ENCODE data around the gene LRRC49. TPM values are rescaled to one million over a fixed set of nuclear protein-coding genes. Genes with fewer than 3 reads are reported as not detected.
A peak's percentile ranks its signal among the peaks of the same experiment; 100 is the strongest.

Gene LRRC49
- total RNA-seq, 1 donor from 2014 or later: 4.7 TPM

DNA sequence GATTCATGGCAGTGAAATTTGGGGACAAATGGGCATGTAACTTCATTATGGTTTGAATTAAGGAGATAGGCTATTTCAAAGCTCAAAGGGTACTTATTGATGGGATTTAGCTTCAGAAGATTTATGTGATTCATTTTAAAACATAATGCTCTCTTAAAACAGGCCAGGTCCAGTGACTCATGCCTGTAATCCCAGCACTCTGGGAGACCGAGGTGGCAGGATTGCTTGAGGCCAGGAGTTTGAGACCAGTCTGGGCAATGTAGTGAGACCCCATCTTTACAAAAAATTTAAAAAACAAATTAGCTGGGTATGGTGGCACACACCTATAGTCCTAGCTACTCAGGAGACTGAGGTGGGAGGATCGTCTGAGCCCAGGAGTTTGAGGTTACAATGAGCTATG, 11.8 kb upstream of the LRRC49 start:
- H3K27me3 ChIP-seq (ENCODE audit: control insufficient read depth, insufficient read depth, low read length): no peaks in the 10 kb centered on the region
- TF ChIP-seq, protein P1, sequence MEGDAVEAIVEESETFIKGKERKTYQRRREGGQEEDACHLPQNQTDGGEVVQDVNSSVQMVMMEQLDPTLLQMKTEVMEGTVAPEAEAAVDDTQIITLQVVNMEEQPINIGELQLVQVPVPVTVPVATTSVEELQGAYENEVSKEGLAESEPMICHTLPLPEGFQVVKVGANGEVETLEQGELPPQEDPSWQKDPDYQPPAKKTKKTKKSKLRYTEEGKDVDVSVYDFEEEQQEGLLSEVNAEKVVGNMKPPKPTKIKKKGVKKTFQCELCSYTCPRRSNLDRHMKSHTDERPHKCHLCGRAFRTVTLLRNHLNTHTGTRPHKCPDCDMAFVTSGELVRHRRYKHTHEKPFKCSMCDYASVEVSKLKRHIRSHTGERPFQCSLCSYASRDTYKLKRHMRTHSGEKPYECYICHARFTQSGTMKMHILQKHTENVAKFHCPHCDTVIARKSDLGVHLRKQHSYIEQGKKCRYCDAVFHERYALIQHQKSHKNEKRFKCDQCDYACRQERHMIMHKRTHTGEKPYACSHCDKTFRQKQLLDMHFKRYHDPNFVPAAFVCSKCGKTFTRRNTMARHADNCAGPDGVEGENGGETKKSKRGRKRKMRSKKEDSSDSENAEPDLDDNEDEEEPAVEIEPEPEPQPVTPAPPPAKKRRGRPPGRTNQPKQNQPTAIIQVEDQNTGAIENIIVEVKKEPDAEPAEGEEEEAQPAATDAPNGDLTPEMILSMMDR (IDR thresholded peaks at IDR 0.05; ENCODE audit: insufficient read depth, low read length, severe bottlenecking): no peak
- no peaks in the 10 kb centered on the region for H3K36me3 ChIP-seq (ENCODE audit: control insufficient read depth, insufficient read depth, low read length)
- no peak overlapping the region for H3K4me3 ChIP-seq (ENCODE audit: low read depth, low read length)
- DNase-seq (ENCODE audit: low read depth) (no peak), FAIRE-seq (no peak)

DNA sequence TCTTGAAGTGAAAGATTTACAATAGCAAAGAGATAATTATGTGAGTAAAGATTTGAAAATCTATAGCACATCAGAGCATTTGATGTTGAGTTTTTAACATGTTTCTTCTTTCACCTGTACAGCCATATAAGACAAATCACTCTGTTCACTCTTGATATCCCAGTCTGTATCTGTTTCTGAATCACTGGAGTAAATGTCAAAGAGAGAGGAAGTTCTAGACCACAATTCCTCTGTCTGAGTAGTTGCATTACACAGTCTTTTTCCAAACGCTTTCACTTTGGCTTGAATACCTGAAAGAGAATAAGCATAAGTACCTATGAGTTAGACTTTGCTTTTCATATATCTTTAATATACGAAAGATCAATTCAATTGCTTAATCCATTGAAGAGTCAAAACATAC, 10.3 kb upstream of the LRRC49 start:
- no peaks in the 10 kb centered on the region for H3K27me3 ChIP-seq (ENCODE audit: control insufficient read depth, insufficient read depth, low read length)
- H3K4me3 ChIP-seq (ENCODE audit: low read depth, low read length): no peak overlapping the region
- DNase-seq (ENCODE audit: low read depth) (no peak), FAIRE-seq (no peak)
- H3K36me3 ChIP-seq (ENCODE audit: control insufficient read depth, insufficient read depth, low read length): no peaks in the 10 kb centered on the region
- TF ChIP-seq, protein P1 (IDR thresholded peaks at IDR 0.05; ENCODE audit: insufficient read depth, low read length, severe bottlenecking): no peak

DNA sequence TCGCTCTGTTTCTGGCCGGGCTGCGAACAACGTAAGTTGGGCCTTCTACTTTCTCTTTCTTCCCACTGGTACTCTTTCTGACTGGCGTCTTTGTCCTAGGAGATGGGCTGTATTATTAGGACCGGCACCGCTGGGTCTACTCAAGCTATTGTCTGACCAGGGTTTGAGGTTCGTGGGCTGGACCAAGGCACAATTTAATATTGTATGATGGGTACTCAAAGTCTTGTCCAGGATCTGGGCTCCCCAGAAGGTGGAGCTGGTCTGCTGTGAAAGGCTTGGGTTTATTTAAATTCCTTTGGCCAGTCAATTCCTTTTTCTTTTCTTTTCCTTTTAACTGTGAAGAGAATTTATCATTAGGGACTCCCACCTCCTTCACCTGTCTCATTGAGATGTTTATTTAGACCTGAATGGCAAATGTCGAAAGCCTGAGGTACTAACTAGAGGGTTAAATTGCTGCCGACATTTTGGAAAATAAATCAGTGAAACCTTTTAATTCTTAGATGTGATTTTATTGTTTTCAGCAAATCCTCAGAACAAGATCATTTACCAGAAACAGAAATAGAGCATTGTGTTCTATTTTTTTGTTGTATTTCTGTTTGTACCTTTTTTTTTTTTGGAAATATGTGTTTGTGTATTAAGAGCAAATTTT, 410 bp downstream of the LRRC49 start:
- Histone ChIP-seq H3K4me3 (ENCODE audit: low read depth, low read length) (peak overlapping the region; percentile 63), H3K27me3 (ENCODE audit: control insufficient read depth, insufficient read depth, low read length) (no peaks in the 10 kb centered on the region), H3K36me3 (ENCODE audit: control insufficient read depth, insufficient read depth, low read length) (no peaks in the 10 kb centered on the region)
- TF ChIP-seq, protein P1 (IDR thresholded peaks at IDR 0.05; ENCODE audit: insufficient read depth, low read length, severe bottlenecking): peak; percentile 63
- FAIRE-seq (no peak), DNase-seq (ENCODE audit: low read depth) (peak; percentile 62)

DNA sequence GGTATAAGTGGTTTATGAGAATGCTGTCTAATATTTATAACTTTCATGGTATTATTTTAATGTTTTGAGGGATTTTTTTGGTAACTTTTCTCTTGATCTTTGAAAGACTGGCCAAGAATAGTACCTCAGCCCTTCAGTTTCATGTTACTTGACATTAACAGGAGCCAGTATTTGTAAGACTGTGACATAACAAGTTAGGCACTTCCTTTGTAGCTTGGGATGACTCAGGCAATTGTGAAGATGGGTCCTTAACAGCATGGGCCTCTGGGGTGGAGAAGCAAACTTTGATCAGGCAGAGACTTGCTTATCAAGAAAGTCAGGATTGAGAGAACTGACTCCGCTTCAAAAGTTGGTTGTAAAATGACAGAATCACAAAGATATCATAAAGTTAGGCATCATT, 9.5 kb downstream of the LRRC49 start:
- peak; percentile 95 for FAIRE-seq
- TF ChIP-seq, protein P1 (IDR thresholded peaks at IDR 0.05; ENCODE audit: insufficient read depth, low read length, severe bottlenecking): no peak

DNA sequence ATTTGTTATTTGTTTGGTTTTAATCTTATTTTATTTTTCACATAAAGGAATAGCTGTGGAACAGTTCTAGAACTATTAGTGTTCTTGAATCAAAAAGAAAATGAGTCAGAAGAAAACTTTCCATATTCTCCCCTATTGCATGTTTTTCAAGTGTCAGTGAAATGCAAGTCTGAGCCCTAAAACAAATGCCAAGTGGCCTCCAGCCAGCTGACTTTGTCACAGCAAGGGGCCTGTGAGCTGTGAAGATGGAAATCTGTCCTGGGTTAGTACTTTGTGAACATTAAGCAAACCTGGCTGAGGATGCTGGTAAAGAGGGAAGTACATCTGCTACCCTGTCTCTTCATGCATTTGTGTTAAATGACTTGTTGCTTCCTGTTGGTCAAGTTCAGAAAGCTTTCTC, 14.2 kb downstream of the LRRC49 start:
- Histone ChIP-seq H3K36me3 (ENCODE audit: control insufficient read depth, insufficient read depth, low read length) (no peaks in the 10 kb centered on the region), H3K27me3 (ENCODE audit: control insufficient read depth, insufficient read depth, low read length) (no peaks in the 10 kb centered on the region), H3K4me3 (ENCODE audit: low read depth, low read length) (no peak overlapping the region)
- FAIRE-seq (no peak), DNase-seq (ENCODE audit: low read depth) (no peak)
- TF ChIP-seq, protein P1 (IDR thresholded peaks at IDR 0.05; ENCODE audit: insufficient read depth, low read length, severe bottlenecking): no peak

More for the DNA sequence above, 9.5 kb downstream of the LRRC49 start:
- peak; percentile 97 for DNase-seq (ENCODE audit: low read depth)
- Histone ChIP-seq H3K36me3 (ENCODE audit: control insufficient read depth, insufficient read depth, low read length) (no peaks in the 10 kb centered on the region), H3K27me3 (ENCODE audit: control insufficient read depth, insufficient read depth, low read length) (no peaks in the 10 kb centered on the region), H3K4me3 (ENCODE audit: low read depth, low read length) (no peak overlapping the region)
